Trophoblast cell (in vitro differentiated cells and primary cell): Measurements from ENCODE around the gene KLHL13.
"Not testable (repeated sequence)": the region's sequence is repeated elsewhere in the genome, so short reads cannot be mapped to it uniquely, and the experiment has no call there.

Experiments
- DNase-seq, 2 donors: peaks; one replicate each; pipeline ENCODE4 v3.0.0-alpha.2; 2016
- H2AFZ ChIP-seq: 2 replicates; pipeline ENCODE4 v1.6.1; 2013; ENCODE audit warnings: low read length, moderate library complexity, mild to moderate bottlenecking; ENCODE audit not compliant: insufficient read depth, poor library complexity
- H2AK5ac ChIP-seq: 2 replicates; pipeline ENCODE4 v1.6.1; 2013; ENCODE audit warnings: mild to moderate bottlenecking, low read length
- H2BK120ac ChIP-seq: 2 replicates; pipeline ENCODE4 v1.6.1; 2013; ENCODE audit warnings: low read length, mild to moderate bottlenecking, moderate library complexity; ENCODE audit not compliant: insufficient read depth, poor library complexity
- H2BK12ac ChIP-seq: 2 replicates; pipeline ENCODE4 v1.6.1; 2013; ENCODE audit warnings: mild to moderate bottlenecking, low read length, moderate library complexity
- H2BK5ac ChIP-seq: 2 replicates; pipeline ENCODE4 v1.6.1; 2013; ENCODE audit warnings: low read length, low read depth, moderate library complexity, mild to moderate bottlenecking; ENCODE audit not compliant: poor library complexity
- H3K14ac ChIP-seq: 2 replicates; pipeline ENCODE4 v1.6.1; 2013; ENCODE audit warnings: mild to moderate bottlenecking, low read length
- H3K18ac ChIP-seq: 2 replicates; pipeline ENCODE4 v1.6.1; 2013; ENCODE audit warnings: mild to moderate bottlenecking, low read length
- H3K23ac ChIP-seq: 2 replicates; pipeline ENCODE4 v1.6.1; 2013; ENCODE audit warnings: low read length
- H3K27ac ChIP-seq: 2 replicates; pipeline ENCODE4 v1.5.1; 2013; ENCODE audit warnings: low read depth, mild to moderate bottlenecking, inconsistent platforms, low read length, moderate library complexity
- H3K27me3 ChIP-seq: 2 replicates; pipeline ENCODE4 v1.6.1; 2013; ENCODE audit warnings: inconsistent platforms, mild to moderate bottlenecking, low read length, moderate library complexity; ENCODE audit not compliant: insufficient read depth
- H3K36me3 ChIP-seq, 2 experiments: 1 replicate in 1 of 2; 2 replicates in 1 of 2; pipeline ENCODE4 v1.6.1; 2013; ENCODE audit warnings: low read length in 2 of 2, mild to moderate bottlenecking in 2 of 2, moderate library complexity in 1 of 2; ENCODE audit not compliant: insufficient read depth in 2 of 2, control insufficient read depth in 1 of 2
- H3K4ac ChIP-seq: 2 replicates; pipeline ENCODE4 v1.6.1; 2013; ENCODE audit warnings: low read depth, mild to moderate bottlenecking, low read length, moderate library complexity
- H3K4me1 ChIP-seq, 2 experiments: 1 replicate in 1 of 2; 2 replicates in 1 of 2; pipeline ENCODE4 v1.6.1; 2013; ENCODE audit warnings: low read length in 2 of 2, mild to moderate bottlenecking in 2 of 2, moderate library complexity in 1 of 2; ENCODE audit not compliant: insufficient read depth in 2 of 2, control insufficient read depth in 1 of 2
- H3K4me2 ChIP-seq: 2 replicates; pipeline ENCODE4 v1.6.1; 2013; ENCODE audit warnings: inconsistent platforms, mild to moderate bottlenecking, low read length, moderate library complexity
- H3K4me3 ChIP-seq: 2 replicates; pipeline ENCODE4 v1.5.1; 2013; ENCODE audit warnings: mild to moderate bottlenecking, low read depth, low read length, inconsistent platforms
- H3K79me1 ChIP-seq: one replicate; pipeline ENCODE4 v1.6.1; 2013; ENCODE audit warnings: low read length
- H3K79me2 ChIP-seq: 2 replicates; pipeline ENCODE4 v1.6.1; 2013; ENCODE audit warnings: low read length, mild to moderate bottlenecking; ENCODE audit not compliant: control insufficient read depth, insufficient read depth, poor library complexity
- H3K9ac ChIP-seq: 2 replicates; pipeline ENCODE4 v1.6.1; 2013; ENCODE audit warnings: mild to moderate bottlenecking, low read length
- H3K9me3 ChIP-seq: 2 replicates; pipeline ENCODE4 v1.6.1; 2013; ENCODE audit warnings: low read depth, mild to moderate bottlenecking, control low read depth, inconsistent platforms, low read length; ENCODE audit not compliant: insufficient read depth
- H4K12ac ChIP-seq: 2 replicates; pipeline ENCODE4 v1.6.1; 2013; ENCODE audit warnings: low read depth, mild to moderate bottlenecking, low read length, moderate library complexity
- H4K8ac ChIP-seq: 2 replicates; pipeline ENCODE4 v1.6.1; 2013; ENCODE audit warnings: low read depth, mild to moderate bottlenecking, low read length, moderate library complexity
- H4K91ac ChIP-seq: one replicate; pipeline ENCODE4 v1.6.1; 2013; ENCODE audit warnings: low read depth, mild to moderate bottlenecking, low read length, moderate library complexity
- WGBS: extraction: QIAGEN DNeasy Blood & Tissue Kit; methylation state at CpG from one replicate; pipeline ENCODE4 v1.1.7; 2013; ENCODE audit warnings: missing lambda C conversion rate; ENCODE audit not compliant: insufficient read length, insufficient coverage; ENCODE audit errors: extremely low coverage; 5-methylcytosine and 5-hydroxymethylcytosine counted together

Gene KLHL13

GRCh38 chrX:117936118-117936517 lies 180.5 kb downstream of the KLHL13 start:
- Histone ChIP-seq H3K4me3 (no peak overlapping the region), H3K79me2 (no peaks in the 10 kb centered on the region), H4K91ac (no peak overlapping the region), H4K12ac (no peak overlapping the region), H3K4ac (no peak overlapping the region), H3K27ac (no peak overlapping the region), H3K23ac (no peak overlapping the region), H2BK120ac (no peak overlapping the region), H3K9ac (no peak overlapping the region), H4K8ac (no peak overlapping the region), H2AFZ (no peak overlapping the region), H3K4me1 (no peaks in the 10 kb centered on the region), H2AK5ac (no peak overlapping the region), H2BK5ac (no peak overlapping the region), H3K14ac (no peak overlapping the region), H3K27me3 (no peaks in the 10 kb centered on the region), H3K18ac (no peak overlapping the region), H3K9me3 (no peaks in the 10 kb centered on the region), H2BK12ac (no peak overlapping the region), H3K79me1 (no peaks in the 10 kb centered on the region), H3K4me2 (no peak overlapping the region), H3K36me3 (no peaks in the 10 kb centered on the region)
- no CpG with 5 or more reads among the region's 2 CpGs for WGBS
- no peak for DNase-seq

- not testable (repeated sequence) for DNase-seq, H4K91ac ChIP-seq, H3K79me2 ChIP-seq, H3K27me3 ChIP-seq, H3K4me1 ChIP-seq, H3K9me3 ChIP-seq, H3K36me3 ChIP-seq, H4K8ac ChIP-seq, H2AK5ac ChIP-seq, H4K12ac ChIP-seq, H3K18ac ChIP-seq, H2BK5ac ChIP-seq, H3K14ac ChIP-seq, H3K4ac ChIP-seq, H3K4me3 ChIP-seq, H2BK120ac ChIP-seq, H3K9ac ChIP-seq, H3K23ac ChIP-seq, H2BK12ac ChIP-seq, H2AFZ ChIP-seq, H3K27ac ChIP-seq, H3K79me1 ChIP-seq, H3K4me2 ChIP-seq
These were observed 186.5 kb downstream of the KLHL13 start for GRCh38 chrX:117930116-117930515.

- H3K14ac ChIP-seq: no peak overlapping the region
- no CpG with 5 or more reads among the region's 1 CpG for WGBS
- no peak overlapping the region for H3K4me3 ChIP-seq
- H3K79me1 ChIP-seq: no peaks in the 10 kb centered on the region
- no peak overlapping the region for H2BK5ac ChIP-seq
- H2BK12ac ChIP-seq: no peak overlapping the region
- no peaks in the 10 kb centered on the region for H3K27me3 ChIP-seq
- DNase-seq: no peak
- no peak overlapping the region for H3K18ac ChIP-seq
- no peaks in the 10 kb centered on the region for H3K36me3 ChIP-seq
- H2BK120ac ChIP-seq: no peak overlapping the region
- H3K9me3 ChIP-seq: no peaks in the 10 kb centered on the region
- H4K8ac ChIP-seq: no peak overlapping the region
- no peaks in the 10 kb centered on the region for H3K79me2 ChIP-seq
- H4K12ac ChIP-seq: no peak overlapping the region
- H2AFZ ChIP-seq: no peak overlapping the region
- no peak overlapping the region for H3K4me2 ChIP-seq
- no peak overlapping the region for H3K4ac ChIP-seq
- H3K4me1 ChIP-seq: no peaks in the 10 kb centered on the region
- no peak overlapping the region for H2AK5ac ChIP-seq
- H4K91ac ChIP-seq: no peak overlapping the region
- no peak overlapping the region for H3K9ac ChIP-seq
- no peak overlapping the region for H3K23ac ChIP-seq
- H3K27ac ChIP-seq: no peak overlapping the region
These were observed 196.9 kb downstream of the KLHL13 start for GRCh38 chrX:117919755-117920154.

- Histone ChIP-seq H3K4me1 (no peaks in the 10 kb centered on the region), H3K4me2 (no peak overlapping the region), H3K9me3 (no peaks in the 10 kb centered on the region), H3K4me3 (no peak overlapping the region), H3K4ac (no peak overlapping the region), H3K79me1 (no peaks in the 10 kb centered on the region), H2AK5ac (no peak overlapping the region), H3K79me2 (no peaks in the 10 kb centered on the region), H4K8ac (no peak overlapping the region), H2BK120ac (no peak overlapping the region), H2BK12ac (no peak overlapping the region), H3K27me3 (no peaks in the 10 kb centered on the region), H3K27ac (no peak overlapping the region), H4K91ac (no peak overlapping the region), H4K12ac (no peak overlapping the region), H3K23ac (no peak overlapping the region), H2BK5ac (no peak overlapping the region), H3K9ac (no peak overlapping the region), H3K18ac (no peak overlapping the region), H3K36me3 (no peaks in the 10 kb centered on the region), H3K14ac (no peak overlapping the region), H2AFZ (no peak overlapping the region)
- no peak for DNase-seq
- WGBS: no CpG with 5 or more reads among the region's 1 CpG
These were observed 206.4 kb downstream of the KLHL13 start for GRCh38 chrX:117910216-117910615.

GRCh38 chrX:117898226-117898625 lies 218.4 kb downstream of the KLHL13 start:
- Histone ChIP-seq H2AK5ac (no peak overlapping the region), H2AFZ (no peak overlapping the region), H3K36me3 (no peaks in the 10 kb centered on the region), H3K9ac (no peak overlapping the region), H3K4me1 (no peaks in the 10 kb centered on the region), H3K27ac (no peak overlapping the region), H3K27me3 (no peaks in the 10 kb centered on the region), H2BK120ac (no peak overlapping the region), H3K4me3 (no peak overlapping the region), H4K8ac (no peak overlapping the region), H4K91ac (no peak overlapping the region), H3K23ac (no peak overlapping the region), H4K12ac (no peak overlapping the region), H3K4me2 (no peak overlapping the region), H3K14ac (no peak overlapping the region), H3K9me3 (no peaks in the 10 kb centered on the region), H3K18ac (no peak overlapping the region), H3K79me2 (no peaks in the 10 kb centered on the region), H2BK12ac (no peak overlapping the region), H2BK5ac (no peak overlapping the region), H3K4ac (no peak overlapping the region), H3K79me1 (no peaks in the 10 kb centered on the region)
- DNase-seq: no peak
- no CpG with 5 or more reads among the region's 1 CpG for WGBS
